ENCODE measurements around the gene DUS1L.

DNA sequence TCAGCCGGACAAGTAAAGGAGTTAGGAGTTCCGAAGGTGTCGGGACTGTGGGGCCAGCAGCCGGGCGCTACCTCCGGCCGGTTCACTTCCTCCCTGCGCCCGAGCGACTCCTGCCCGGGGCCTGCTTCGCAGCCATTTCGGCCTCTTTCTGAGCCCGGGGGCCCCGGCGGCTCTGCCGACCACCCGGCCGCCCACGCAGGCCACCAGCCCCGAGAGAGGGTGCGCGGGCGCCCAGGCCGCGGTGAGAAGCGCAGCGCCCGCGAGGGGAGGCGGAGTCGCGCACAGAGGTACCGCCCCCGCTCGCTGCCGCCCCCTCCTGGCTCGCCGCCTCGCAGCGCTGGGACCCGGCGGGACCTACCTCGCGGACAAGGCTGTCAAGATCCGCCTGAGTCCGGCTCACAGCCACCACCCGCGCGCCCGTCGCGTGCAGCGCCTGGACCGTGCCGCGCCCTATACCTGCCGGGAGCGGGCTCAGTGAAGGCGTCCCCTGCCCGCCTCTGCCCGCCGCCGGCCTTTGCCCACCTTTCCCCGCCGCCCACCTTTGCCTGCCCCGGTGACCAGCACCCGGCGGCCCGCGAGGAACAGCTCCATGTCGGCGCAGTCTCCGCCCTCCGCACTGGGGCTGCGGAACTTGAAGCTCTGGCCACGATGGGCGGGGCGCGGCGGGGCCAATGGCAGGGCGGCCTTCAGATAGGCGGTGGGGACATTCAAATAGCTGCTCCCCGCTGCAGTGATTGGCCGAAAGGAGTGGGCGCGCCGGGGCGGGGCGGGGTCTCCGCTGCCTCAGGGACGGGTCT lies 28.3 kb downstream of the DUS1L start, which contains the start of gene DCXR:
- TF ChIP-seq, protein P1, sequence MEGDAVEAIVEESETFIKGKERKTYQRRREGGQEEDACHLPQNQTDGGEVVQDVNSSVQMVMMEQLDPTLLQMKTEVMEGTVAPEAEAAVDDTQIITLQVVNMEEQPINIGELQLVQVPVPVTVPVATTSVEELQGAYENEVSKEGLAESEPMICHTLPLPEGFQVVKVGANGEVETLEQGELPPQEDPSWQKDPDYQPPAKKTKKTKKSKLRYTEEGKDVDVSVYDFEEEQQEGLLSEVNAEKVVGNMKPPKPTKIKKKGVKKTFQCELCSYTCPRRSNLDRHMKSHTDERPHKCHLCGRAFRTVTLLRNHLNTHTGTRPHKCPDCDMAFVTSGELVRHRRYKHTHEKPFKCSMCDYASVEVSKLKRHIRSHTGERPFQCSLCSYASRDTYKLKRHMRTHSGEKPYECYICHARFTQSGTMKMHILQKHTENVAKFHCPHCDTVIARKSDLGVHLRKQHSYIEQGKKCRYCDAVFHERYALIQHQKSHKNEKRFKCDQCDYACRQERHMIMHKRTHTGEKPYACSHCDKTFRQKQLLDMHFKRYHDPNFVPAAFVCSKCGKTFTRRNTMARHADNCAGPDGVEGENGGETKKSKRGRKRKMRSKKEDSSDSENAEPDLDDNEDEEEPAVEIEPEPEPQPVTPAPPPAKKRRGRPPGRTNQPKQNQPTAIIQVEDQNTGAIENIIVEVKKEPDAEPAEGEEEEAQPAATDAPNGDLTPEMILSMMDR (IDR thresholded peaks at IDR 0.05) = peak in 1 of 3 donors; percentile 66
- peak in 1 of 2 donors; percentile 79 for TF ChIP-seq POLR2A (IDR thresholded peaks at IDR 0.05)
